ENCODE data around the gene NT5M. TPM values are rescaled to one million over a fixed set of nuclear protein-coding genes. Genes with fewer than 3 reads are reported as not detected.

NT5M gene
- polyA plus RNA-seq, 1 experiment, result 1.2 TPM

- DNase-seq (ENCODE audit: low read depth), result no peak
- H3K4me3 ChIP-seq (ENCODE audit: low read depth, low read length), result no peak overlapping the region
- no peaks in the 10 kb centered on the region; the same call in 1 of the 2 replicates for H3K27me3 ChIP-seq (ENCODE audit: control insufficient read depth, insufficient read depth, low read length)
- peak; percentile 100 for TF ChIP-seq CTCF (IDR thresholded peaks at IDR 0.05; ENCODE audit: insufficient read depth, low read depth, low read length)
- H3K36me3 ChIP-seq (ENCODE audit: control insufficient read depth, insufficient read depth, low read length), result no peaks in the 10 kb centered on the region
- ChIA-PET CTCF (interaction anchor here (0.5 to 14.1 kb wide), 29 partner anchors 9 to 887 kb away, joined by 3 to 208 read pairs (median 4); partner anchors contain the start of gene RASD1), POLR2A (no interaction called here)
Observed at GRCh38 chr17:17356149-17356930, 53.2 kb downstream of the NT5M start.

- no peaks in the 10 kb centered on the region; the same call in 1 of the 2 replicates for H3K27me3 ChIP-seq (ENCODE audit: control insufficient read depth, insufficient read depth, low read length)
- DNase-seq (ENCODE audit: low read depth), result no peak
- H3K4me3 ChIP-seq (ENCODE audit: low read depth, low read length), result no peak overlapping the region
- H3K36me3 ChIP-seq (ENCODE audit: control insufficient read depth, insufficient read depth, low read length), result no peaks in the 10 kb centered on the region
- ChIA-PET POLR2A (no interaction called here), CTCF (interaction anchor here (0.5 to 14.1 kb wide), 17 partner anchors 8 to 325 kb away, joined by 3 to 208 read pairs (median 5); partner anchors contain the start of gene RASD1)
- TF ChIP-seq CTCF (IDR thresholded peaks at IDR 0.05; ENCODE audit: insufficient read depth, low read depth, low read length), result no peak
Observed at GRCh38 chr17:17356931-17357270, 53.7 kb downstream of the NT5M start.

- Histone ChIP-seq H3K4me3 (ENCODE audit: low read depth, low read length) (no peak overlapping the region), H3K36me3 (ENCODE audit: control insufficient read depth, insufficient read depth, low read length) (no peaks in the 10 kb centered on the region), H3K27me3 (ENCODE audit: control insufficient read depth, insufficient read depth, low read length) (no peaks in the 10 kb centered on the region; the same call in 1 of the 2 replicates)
- ChIA-PET CTCF (interaction anchor here (0.6 to 14.1 kb wide), 7 partner anchors 8 to 281 kb away, joined by 3 to 208 read pairs (median 43); partner anchors contain the start of gene RASD1), POLR2A (no interaction called here)
- no peak for DNase-seq (ENCODE audit: low read depth)
- no peak for TF ChIP-seq CTCF (IDR thresholded peaks at IDR 0.05; ENCODE audit: insufficient read depth, low read depth, low read length)
Observed at GRCh38 chr17:17358060-17358751, 55.0 kb downstream of the NT5M start.

- ChIA-PET POLR2A (no interaction called here), CTCF (interaction anchor here (0.9 to 14.1 kb wide), 4 partner anchors 90 to 280 kb away, joined by 3 to 208 read pairs (median 37); partner anchors contain the start of gene RASD1)
- Histone ChIP-seq H3K27me3 (ENCODE audit: control insufficient read depth, insufficient read depth, low read length) (no peaks in the 10 kb centered on the region; the same call in 1 of the 2 replicates), H3K36me3 (ENCODE audit: control insufficient read depth, insufficient read depth, low read length) (no peaks in the 10 kb centered on the region), H3K4me3 (ENCODE audit: low read depth, low read length) (no peak overlapping the region)
- DNase-seq (ENCODE audit: low read depth), result no peak
- no peak for TF ChIP-seq CTCF (IDR thresholded peaks at IDR 0.05; ENCODE audit: insufficient read depth, low read depth, low read length)
Observed at GRCh38 chr17:17358866-17359265, 55.7 kb downstream of the NT5M start.

- CTCF ChIA-PET, result interaction anchor here (0.9 to 14.1 kb wide), 4 partner anchors 89 to 280 kb away, joined by 3 to 208 read pairs (median 37); partner anchors contain the start of gene RASD1
- no peak for TF ChIP-seq CTCF (IDR thresholded peaks at IDR 0.05; ENCODE audit: insufficient read depth, low read depth, low read length)
- no peak for DNase-seq (ENCODE audit: low read depth)
- no peaks in the 10 kb centered on the region for H3K36me3 ChIP-seq (ENCODE audit: control insufficient read depth, insufficient read depth, low read length)
- POLR2A ChIA-PET, result no interaction called here
- H3K27me3 ChIP-seq (ENCODE audit: control insufficient read depth, insufficient read depth, low read length), result no peaks in the 10 kb centered on the region; the same call in 1 of the 2 replicates
- H3K4me3 ChIP-seq (ENCODE audit: low read depth, low read length), result no peak overlapping the region
Observed at GRCh38 chr17:17359271-17359670, 56.1 kb downstream of the NT5M start.

All from BJ (cell line).